GM21825 (cell line): Measurements from ENCODE around the gene DRC7.

Source experiments
- ATAC-seq: cut with Tn5 transposase; IDR thresholded peaks from one replicate; pipeline ENCODE4 v1.9.1; 2021; ENCODE audit warnings: mild to moderate bottlenecking, moderate library complexity; ENCODE audit not compliant: unreplicated experiment

DRC7 gene

DNA sequence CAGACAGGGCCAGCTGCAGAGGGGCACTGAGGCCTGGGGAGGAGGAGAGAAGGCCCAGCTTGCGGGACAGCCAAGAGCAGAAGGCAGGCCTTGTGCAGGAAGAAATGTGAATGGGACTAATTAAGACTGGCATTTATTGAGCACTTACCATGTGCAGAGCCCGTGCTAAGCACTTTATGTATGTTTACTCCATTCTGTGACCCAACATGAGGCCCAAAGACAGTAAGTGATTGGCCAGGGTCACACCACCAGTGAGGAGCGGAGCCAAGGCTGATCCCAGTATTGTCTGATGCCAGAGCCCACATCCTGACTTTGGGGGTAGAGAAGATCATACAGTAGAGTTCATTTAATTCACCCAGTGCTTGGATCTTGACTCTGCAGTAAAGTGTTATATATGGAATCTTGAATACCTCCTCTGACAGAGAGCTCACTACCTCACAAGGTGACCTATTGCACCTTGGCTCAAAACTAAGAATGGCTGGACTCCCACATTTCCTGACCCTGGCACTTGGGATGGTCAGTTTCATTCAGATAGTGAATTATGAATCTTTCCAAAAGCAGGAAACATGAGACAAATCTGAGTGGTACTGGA is 54.6 kb downstream of the DRC7 start:
- no peak for ATAC-seq

DNA sequence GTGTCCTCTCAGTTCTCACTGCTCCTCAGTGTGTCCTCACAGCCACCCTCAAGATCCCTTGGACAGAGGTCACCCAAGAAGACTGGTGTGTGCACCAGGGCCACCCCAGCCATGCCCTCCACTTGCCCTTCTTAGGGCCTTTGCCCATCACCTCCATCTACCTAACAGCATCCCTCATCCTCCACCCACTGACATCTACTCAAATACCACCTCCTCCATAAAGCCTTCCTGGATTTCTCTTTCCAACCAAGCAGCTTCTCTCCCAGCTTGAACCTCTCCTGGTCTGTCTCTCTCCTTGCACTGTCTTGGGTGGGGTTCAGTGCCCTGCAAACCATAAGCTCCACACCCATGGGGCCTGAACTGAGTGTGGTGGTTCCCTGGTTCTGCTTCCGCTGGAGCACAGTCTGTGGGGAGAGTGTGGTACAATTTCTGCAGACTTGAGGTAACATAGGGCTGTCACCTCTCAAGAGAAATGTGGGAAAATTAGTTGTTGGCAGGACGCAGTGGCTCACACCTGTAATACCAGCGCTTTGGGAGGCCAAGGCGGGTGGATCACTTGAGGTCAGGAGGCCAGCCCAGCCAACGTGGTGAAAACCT is 55.3 kb downstream of the DRC7 start:
- ATAC-seq: no peak

DNA sequence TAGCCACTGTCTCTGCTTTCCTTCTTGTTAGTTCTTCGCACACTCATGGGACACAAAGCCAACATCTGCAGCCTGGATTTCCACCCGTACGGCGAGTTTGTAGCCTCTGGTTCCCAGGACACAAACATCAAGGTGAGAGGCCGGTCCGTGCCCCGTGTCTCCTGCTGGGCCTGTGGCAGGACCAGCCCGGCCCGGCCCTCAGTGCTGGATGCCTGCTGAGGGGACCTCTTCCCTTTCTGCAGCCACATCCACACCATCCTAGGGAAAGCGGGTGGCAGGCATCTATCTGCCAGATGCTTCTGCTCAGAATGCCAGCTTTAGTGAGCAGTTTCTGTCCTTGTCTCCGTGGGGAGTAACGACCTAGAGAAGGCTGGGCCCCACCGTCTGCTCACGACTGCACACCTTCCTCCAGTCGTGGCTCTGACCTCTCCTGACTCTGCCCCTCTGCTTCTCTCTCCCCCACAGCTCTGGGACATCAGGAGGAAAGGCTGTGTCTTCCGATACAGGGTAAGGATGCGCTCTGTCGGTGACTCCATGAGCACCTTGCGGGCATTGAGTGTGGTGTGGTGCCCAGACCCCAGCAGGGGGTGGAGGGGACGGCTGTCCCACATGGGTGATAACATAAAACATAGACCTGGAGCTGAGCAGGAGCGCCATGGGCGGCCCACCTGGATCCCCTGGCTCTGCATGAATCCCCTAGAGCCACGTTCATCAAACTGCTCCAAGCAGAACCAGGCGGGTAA is 56.4 kb downstream of the DRC7 start:
- no peak for ATAC-seq

DNA sequence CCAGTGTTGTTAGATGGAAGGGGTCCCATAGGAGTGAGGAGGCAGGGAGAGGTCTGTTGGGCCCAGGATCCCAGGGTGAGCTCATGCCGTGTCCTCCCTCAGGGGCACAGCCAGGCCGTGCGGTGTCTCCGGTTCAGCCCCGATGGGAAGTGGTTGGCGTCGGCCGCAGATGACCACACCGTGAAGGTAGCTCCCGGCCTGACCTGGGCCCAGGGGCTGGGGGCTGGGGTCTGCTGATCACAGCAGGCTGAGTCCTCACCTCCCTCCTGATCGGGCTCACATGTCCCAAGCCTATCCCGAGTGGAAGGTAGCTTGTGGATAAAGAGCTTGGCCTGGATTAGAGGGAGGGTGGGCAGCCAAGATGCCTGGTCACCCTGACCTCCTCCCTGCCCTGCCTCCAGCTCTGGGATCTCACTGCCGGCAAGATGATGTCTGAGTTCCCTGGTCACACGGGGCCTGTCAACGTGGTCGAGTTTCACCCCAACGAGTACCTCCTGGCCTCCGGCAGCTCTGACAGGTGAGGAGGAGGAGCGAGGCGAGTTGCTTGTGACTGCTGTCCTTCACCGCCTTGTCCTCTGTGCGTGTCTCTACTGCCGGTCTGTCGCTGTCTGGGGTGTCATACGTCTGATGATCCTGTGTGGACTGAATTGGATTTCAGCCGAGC is 57.1 kb downstream of the DRC7 start:
- no peak for ATAC-seq

DNA sequence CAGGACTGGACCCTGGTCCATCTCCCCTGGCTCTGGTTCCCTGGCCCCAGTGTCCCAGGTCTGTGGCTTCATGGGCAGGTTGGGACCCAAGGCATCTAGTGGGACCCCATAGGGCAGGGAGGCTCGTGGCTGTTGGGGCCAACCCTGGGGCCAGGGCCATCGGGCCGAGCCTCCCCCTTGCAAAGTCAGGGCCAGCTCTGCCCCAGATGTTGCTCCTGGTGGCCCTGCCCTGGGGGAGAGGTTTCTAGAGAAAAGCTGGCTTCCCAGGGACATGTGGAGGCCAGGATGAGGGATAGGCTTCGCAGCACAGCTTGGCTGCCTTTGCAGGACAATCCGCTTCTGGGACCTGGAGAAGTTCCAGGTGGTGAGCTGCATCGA is 57.6 kb downstream of the DRC7 start:
- ATAC-seq: no peak

DNA sequence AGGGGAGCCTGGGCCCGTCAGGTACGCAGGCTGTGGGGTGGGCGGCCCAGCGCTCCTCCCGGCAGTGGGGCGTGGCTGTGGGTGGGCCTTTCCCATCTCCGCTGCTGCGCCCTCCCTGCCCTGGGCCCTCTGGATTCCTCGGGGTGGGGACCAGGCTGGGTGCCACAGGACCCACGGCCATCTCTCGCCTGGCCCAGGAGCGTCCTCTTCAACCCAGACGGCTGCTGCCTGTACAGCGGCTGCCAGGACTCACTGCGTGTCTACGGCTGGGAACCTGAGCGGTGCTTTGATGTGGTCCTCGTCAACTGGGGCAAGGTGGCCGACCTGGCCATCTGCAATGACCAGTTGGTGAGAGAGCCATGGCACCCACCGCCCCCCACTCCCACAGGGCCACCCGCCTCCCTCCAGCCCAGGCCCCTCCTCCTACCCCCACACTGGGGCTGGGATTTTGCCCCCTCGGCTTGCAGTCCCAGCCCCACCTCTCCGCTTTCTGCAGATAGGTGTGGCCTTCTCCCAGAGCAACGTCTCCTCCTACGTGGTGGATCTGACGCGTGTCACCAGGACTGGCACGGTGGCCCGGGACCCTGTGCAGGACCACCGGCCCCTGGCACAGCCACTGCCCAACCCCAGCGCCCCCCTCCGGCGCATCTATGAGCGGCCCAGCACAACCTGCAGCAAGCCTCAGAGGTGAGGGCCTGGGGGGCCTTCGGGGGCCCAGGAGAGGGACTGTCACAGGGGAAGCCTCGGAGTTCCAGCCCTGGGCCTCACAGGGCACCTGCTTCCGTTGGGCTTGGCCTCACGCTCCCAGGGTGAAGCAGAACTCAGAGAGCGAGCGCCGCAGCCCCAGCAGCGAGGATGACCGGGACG is 58.2 kb downstream of the DRC7 start:
- ATAC-seq: no peak

DNA sequence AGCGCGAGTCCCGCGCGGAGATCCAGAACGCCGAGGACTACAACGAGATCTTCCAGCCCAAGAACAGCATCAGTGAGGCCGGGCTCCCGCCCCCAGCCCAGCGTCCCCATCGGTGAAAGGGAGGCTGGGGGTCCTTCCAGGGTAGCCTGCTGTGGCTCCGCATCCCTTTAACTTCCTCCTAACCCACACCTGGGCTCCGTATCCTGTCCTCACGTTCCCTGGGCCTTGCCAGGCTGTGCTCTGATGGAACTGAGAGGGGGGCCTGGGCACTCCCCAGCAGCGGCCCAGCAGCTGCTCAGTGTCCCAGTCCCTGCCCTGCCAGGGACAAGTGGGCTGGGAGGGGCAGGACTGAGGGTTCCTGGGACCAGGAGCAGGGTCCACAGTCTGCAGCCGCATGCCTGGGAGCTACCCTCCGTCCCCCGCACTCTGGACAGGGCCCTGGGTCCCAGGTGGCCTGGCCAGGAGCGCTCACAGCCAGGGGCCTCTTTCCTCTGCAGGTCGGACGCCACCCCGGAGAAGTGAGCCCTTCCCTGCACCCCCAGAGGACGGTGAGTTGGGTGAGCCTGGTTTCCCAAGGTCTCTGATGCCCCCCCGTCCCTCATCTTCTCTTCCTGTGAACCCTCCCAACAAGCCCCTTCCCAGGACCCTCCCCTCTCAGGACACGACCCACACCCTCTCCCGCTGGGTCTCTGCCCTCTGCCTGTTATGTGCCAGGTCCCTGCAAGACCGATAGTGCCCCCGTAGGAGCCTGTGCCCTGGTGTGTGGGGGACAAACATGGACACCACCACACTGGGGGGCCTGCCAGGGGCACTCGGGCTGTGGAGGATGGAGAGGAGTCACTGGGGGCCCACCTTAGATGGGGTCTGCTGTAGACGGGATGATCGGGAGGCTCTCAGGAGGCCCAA is 59.1 kb downstream of the DRC7 start:
- ATAC-seq: no peak

DNA sequence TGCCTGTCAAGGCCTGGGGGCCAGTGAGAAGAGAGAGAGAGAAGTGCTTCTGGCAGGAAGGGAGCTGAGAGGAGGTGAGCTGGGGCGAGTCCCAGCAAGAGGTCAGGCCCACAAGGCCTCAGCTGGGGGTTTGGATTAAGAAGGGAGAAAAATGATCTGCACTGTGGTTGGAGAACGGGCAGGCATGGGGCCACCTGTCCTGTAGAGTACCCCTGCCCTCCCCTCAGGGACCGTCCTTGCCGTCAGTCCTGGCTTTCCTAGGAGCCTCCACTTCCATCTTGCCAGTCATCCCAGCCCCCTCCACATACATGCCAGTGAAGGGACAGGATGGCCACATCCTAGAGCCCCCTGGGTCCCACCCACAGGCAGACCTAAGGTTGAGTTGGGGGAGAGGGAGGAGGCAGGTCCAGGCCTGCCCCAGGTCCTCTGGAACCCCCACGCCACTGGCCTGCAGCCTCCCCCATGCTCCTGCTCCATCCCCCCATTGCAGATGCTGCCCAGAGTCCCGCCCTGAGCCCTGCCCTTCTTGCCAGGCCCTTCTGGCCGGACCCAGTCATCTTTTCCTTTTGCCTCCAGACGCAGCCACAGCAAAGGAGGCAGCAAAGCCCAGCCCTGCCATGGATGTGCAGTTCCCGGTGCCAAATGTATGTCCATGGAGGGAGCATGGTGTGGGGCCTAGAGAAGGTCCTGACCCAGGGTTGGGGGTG is 59.9 kb downstream of the DRC7 start:
- ATAC-seq: no peak

DNA sequence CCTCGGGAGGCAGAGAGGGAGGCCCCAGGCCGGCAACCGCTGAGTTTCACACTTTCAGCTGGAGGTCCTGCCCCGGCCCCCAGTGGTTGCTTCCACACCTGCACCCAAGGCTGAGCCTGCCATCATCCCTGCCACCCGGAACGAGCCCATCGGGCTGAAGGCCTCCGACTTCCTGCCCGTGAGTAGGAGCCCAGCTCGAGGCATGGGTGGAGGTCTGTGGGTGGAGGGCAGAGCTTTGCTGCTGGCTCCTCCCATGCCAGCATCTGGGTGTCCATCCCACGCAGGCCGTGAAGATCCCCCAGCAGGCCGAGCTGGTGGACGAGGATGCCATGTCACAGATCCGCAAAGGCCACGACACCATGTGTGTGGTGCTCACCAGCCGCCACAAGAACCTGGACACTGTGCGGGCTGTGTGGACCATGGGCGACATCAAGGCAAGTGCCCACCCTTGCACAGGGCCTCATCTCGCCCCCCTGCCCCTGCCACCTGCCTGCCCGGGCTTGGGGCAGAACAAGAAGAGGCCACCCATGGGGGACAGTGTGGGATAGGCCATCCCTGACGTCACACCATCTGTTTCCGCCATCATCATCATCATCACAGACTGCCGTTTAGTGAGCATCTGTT is 60.6 kb downstream of the DRC7 start:
- no peak for ATAC-seq

DNA sequence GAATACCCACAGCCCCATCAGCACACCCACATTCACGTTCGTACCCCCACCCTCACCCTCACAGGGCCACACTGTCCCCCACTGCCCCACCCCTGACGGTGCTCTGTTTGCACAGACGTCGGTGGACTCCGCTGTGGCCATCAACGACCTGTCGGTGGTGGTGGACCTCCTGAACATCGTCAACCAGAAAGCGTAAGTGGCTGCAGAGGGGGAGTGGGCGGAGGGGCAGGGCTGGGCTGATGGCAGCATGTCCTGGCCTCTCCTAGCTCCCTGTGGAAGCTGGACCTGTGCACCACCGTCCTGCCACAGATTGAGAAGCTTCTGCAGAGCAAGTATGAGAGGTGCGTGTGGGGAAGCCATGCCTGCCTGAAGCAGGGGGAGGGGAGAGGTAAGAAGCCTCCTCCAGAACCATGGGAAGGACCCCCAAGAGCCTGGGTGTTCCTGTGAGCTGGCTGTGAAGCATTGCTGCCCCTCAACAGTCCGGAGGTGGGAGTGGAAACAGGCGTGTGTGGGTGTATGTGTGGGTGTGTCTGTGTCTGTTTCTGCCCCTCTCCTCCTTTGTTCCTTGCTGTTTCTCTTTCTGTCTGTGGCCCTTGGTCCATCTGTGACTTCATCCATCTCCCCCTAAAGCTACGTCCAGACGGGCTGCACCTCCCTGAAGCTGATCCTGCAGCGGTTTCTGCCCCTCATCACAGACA is 61.3 kb downstream of the DRC7 start:
- ATAC-seq: no peak

DNA sequence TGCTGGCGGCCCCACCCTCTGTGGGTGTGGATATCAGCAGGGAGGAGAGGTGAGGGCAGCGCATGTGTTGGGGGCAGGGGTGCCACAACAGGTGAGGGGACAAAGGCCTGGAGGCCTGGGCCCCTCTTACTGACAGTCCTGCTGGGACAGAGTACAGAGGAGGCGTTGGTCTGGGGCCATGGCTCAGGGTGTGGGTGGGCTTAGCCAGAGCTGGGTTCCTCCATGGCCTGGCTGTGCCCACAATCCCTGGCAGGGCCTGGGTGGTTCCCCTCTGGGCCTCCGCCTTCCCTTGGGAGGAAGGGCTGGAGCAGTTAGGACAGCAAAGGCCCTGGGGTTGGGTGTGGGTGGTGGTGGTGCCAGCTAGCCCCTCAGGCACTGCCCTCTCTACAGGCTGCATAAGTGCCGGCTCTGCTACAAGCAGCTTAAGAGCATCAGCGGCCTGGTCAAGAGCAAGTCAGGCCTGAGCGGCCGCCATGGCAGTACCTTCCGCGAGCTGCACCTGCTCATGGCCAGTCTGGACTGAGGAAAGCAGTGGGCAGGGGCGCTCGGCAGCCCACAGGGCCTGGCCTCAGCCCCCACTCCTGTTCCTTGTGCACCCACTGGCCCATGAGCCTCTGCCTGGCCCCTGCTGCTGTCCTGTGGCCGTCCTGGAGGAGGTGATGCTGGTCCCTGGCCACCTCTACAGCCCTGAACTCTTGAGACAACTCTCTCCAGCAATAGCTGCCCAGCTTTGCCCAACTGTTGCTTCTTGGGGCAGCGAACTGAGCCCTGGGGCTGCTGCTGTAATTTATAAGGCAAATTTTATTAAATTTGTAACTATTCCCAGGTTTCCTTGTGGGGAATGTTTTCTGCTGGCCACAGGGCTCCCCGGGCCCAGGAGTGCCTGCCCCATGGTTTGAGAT is 62.1 kb downstream of the DRC7 start:
- no peak for ATAC-seq

DNA sequence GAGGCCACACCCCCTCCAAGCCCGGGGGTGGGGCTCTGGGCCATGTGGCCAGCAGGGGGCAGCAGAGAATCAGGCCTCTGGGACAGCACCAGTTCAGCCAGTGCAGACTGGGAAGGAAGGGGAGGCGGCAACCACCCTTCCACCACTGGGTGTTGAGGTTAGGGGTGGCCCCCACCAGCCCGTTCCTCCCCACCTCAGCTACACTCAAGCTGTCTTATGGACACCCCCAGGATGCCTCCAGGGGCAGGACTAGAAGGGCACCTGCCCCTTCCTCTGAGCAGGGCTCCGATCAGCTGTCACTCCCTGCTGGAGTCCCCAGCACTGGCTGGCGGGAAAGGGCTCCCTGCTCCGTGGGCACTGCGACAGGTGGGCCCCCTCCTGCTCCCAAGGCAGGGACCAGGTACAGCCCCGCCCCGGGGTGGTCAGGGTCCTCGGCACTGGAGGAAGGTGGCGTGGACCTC is 62.8 kb downstream of the DRC7 start:
- ATAC-seq: peak; percentile 78

DNA sequence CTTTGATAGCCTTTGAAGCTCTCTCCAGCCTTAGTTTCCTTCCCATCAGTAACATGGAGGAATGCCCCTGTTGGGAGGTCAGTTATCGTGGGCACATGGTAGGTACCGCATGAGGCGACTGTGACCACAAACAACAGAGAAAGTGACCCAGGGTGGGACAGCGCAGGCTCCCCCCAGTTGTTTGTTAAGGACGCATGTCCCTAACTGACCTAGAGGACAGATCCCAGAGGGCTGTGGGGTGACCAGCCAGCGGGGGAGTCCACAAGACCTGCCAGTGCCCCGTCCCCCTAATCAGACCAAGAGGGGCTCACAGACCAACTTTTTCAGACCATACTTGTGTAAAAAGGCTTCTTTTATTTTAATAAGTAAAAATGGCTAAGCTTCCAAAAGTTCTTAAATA is 63.3 kb downstream of the DRC7 start:
- ATAC-seq: no peak

DNA sequence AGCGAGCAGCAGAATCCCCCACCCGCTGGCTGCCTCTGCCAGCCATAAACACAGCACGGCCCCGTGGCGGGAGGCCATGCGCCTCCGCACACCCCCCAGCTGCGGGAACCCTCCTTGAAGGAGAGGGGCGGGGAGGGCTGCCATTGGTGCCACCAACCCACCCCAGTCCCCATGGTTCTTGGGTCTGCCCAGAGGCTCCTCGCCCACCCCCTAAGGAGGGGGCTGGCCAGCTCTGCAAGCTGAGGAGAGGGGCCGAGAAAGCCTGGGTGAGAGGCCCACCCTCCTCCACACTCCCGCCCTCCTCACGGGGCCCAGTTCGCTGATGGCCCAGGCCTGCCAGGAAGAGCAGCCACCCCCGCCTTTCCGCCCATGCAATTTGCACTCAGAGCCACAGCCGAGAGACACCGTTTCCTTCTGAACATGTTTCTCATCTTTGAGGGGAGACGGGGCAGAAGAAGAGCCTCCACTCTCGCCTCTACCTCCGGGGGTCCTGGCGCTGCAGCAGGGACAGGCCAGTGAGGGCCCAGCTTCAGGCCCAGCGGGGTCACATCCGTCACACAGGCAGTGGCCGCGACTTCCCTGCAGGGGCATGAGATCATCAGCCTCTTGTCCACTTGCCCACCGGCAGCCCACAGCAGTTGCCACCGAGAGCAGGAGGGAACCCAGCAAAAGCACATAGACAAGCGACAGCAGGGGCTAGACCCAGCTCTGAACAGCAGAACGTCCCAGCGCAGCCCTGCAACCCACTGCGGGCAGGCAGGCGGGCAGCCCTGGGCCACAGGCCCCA is 63.9 kb downstream of the DRC7 start:
- no peak for ATAC-seq

DNA sequence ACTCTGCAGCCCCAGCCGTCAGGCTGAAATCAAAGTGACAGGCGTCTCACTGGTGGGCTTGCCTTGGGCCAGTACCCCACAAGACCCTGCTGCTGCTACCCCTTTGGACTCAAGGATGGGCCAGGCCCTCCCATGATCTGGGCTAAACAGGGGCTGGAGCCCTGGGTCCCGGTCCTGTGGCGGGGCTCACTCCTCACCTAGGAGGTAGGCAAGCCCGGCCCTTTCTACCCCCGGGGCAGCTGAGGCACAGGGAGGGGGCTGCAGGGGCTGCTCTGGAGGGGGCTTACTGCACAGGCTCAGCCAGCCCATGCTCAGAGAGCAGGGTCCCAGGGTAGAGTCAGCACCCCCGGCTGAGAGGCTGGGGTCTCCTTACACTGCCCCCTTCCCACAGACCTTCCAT is 64.5 kb downstream of the DRC7 start:
- no peak for ATAC-seq

DNA sequence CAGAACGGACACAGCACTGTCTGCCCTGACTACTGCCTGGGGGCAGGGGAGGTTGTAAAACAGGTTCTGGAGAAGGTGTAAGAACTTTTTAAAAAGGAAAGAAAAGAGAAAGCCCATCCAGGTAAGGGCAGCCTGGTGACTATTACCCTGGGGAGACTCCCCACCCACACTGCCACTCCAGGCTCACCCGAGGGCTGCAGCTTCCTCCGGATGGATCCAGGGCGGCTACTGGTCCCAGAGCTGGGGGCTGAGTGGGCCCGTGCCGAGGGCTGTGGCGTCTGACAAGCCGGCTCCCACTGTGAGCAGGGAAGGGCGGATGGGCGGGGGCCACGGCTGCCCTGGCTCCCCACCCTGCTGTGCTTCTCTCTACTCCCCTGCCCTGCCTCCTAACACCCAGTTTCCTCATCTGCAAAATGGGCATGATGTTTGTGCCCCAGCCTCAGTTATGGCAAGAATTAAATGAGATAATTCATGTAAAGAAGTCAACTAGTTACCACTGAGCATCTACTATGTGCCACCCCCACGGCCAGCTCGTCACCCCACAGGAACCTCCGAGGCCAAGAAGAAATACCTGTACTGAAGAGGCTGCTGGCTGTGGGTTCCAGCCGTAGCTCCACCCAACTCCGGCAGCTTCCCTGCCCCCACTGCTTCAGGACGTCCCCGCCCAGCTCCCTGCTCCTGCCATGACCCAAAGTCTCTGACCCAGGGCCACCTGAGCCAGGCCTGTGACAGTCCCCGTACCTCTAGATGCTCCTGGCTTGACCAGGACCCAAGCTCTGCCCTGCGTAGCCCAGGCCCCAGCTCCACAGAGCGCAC is 65.1 kb downstream of the DRC7 start:
- ATAC-seq: no peak
